ENCODE results near the gene VPS16.

Gene VPS16

DNA sequence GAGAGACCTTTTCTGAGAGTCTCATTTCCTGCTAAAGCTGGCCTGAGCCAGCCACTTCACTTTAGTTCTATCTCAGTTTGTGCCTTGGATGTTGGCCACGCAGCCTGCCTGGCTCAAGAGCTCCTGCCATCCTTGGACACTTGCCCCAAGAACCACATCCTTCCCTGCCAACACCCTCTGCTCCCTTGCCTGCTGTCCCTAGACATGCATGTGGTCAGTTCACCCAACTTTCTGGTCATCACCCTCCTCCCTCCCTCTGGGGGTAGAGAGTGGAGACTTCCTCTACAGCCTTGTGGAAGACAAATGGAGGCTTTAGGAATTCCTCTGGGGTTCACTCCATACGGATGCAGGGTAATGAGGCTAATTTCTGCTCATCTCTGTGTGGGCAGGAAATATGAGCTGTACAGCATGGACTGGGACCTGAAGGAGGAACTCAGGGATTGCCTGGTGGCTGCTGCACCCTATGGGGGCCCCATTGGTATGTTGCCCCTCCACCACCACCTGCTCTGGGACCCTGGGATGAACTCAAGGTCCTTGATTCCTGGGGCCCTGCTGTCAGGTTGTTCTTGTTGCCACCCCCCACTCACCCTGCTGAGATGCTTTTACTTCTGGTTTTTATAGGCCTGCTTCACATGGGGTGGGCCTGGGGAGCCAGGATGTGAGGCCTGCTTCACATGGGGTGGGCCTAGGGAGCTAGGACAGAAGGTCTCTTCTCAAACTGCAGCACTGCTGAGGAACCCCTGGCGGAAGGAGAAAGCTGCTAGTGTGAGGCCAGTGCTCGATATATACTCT is 19.0 kb downstream of the VPS16 start:
- no peak overlapping the region for H3K4me3 ChIP-seq (ENCODE audit: control insufficient read depth, low read depth, low read length)
- peak; percentile 60 for DNase-seq (ENCODE audit: low read depth)
- TF ChIP-seq, protein P1, sequence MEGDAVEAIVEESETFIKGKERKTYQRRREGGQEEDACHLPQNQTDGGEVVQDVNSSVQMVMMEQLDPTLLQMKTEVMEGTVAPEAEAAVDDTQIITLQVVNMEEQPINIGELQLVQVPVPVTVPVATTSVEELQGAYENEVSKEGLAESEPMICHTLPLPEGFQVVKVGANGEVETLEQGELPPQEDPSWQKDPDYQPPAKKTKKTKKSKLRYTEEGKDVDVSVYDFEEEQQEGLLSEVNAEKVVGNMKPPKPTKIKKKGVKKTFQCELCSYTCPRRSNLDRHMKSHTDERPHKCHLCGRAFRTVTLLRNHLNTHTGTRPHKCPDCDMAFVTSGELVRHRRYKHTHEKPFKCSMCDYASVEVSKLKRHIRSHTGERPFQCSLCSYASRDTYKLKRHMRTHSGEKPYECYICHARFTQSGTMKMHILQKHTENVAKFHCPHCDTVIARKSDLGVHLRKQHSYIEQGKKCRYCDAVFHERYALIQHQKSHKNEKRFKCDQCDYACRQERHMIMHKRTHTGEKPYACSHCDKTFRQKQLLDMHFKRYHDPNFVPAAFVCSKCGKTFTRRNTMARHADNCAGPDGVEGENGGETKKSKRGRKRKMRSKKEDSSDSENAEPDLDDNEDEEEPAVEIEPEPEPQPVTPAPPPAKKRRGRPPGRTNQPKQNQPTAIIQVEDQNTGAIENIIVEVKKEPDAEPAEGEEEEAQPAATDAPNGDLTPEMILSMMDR (conservative IDR thresholded peaks at IDR 0.05; ENCODE audit: control insufficient read depth, insufficient read depth, low read depth, low read length), result no peak

DNA sequence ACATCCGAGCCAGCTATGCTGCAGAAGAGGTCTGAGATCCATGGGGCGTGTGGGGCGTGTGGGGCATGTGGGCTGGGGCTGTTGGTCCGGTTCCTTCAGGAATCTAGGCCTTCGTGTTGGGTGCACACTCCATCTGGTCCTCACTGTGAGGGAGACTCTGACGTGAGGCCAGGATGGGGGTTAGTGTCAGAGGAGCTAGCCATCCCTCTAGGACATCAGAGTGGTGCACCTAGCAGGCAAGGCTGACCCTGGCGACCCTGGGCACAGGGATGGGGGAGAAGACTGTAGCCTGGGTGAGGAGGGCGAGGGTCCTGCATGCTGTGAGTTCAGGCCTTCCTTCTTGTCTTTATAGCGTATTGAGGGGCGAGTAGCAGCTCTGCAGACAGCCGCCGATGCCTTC is 24.1 kb downstream of the VPS16 start:
- TF ChIP-seq, protein P1 (conservative IDR thresholded peaks at IDR 0.05; ENCODE audit: control insufficient read depth, insufficient read depth, low read depth, low read length), result no peak
- no peak overlapping the region for H3K4me3 ChIP-seq (ENCODE audit: control insufficient read depth, low read depth, low read length)
- DNase-seq (ENCODE audit: low read depth), result no peak

- no peak for DNase-seq (ENCODE audit: low read depth)
- H3K4me3 ChIP-seq (ENCODE audit: control insufficient read depth, low read depth, low read length), result no peak overlapping the region
- TF ChIP-seq, protein P1 (conservative IDR thresholded peaks at IDR 0.05; ENCODE audit: control insufficient read depth, insufficient read depth, low read depth, low read length), result no peak
Measured at GRCh38 chr20:2865101-2865500, 24.6 kb downstream of the VPS16 start.

- H3K4me3 ChIP-seq (ENCODE audit: control insufficient read depth, low read depth, low read length), result no peak overlapping the region
- DNase-seq (ENCODE audit: low read depth), result no peak
- TF ChIP-seq, protein P1 (conservative IDR thresholded peaks at IDR 0.05; ENCODE audit: control insufficient read depth, insufficient read depth, low read depth, low read length), result no peak
Measured at GRCh38 chr20:2865630-2866029, 25.1 kb downstream of the VPS16 start.

GRCh38 chr20:2866236-2866635 is 25.7 kb downstream of the VPS16 start:
- DNase-seq (ENCODE audit: low read depth), result no peak

GRCh38 chr20:2867081-2867864 is 26.7 kb downstream of the VPS16 start:
- no peak overlapping the region for H3K4me3 ChIP-seq (ENCODE audit: control insufficient read depth, low read depth, low read length)
- TF ChIP-seq, protein P1 (conservative IDR thresholded peaks at IDR 0.05; ENCODE audit: control insufficient read depth, insufficient read depth, low read depth, low read length), result no peak
- no peak for DNase-seq (ENCODE audit: low read depth)

More at GRCh38 chr20:2866236-2866635, 25.7 kb downstream of the VPS16 start:
- TF ChIP-seq, protein P1 (conservative IDR thresholded peaks at IDR 0.05; ENCODE audit: control insufficient read depth, insufficient read depth, low read depth, low read length), result no peak
- H3K4me3 ChIP-seq (ENCODE audit: control insufficient read depth, low read depth, low read length), result no peak overlapping the region

All from fibroblast of mammary gland (primary cell).